Measurements from ENCODE around the gene NEUROG3. TPM values are rescaled to one million over a fixed set of nuclear protein-coding genes. Genes with fewer than 3 reads are reported as not detected.

NEUROG3 gene
- total and polyA plus RNA-seq, 2 of the 13 experiments (the other 11 are each of a cell fraction or from before 2014, with no cell fraction given) = not detected

DNA sequence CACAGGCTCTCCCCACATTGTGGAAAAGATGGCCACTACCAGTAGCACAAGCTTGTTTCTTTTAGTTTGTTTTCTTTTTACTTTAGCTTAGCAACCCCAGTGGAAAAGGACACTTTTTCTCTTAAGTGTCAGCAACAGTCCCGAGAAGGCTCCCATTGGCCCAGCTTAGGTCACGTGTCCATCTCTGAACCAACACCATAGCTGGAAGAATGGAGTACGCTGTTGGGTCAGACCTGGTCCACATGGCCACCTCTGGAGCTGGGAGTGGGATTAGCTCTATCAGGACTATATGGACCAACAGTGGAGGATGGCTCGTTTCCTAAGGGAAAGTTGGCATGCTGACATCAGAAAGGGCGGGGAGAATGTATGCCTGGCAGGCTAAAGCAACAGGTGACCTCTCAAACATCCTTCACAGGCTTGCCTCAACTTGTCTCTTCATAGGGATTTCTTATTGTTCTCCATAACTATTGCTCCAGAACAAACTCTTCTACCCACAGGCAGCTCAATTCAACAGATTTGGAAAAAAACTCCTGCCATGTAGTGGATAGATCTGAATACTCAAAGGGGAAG lies 27.6 kb upstream of the NEUROG3 start:
- Histone ChIP-seq H3K9me3 (ENCODE audit: low read length) (no peaks in the 10 kb centered on the region), H3K36me3 (replicated peaks in 1 of 2; ENCODE audit: control insufficient read depth in 1 of 2, insufficient read depth in 2 of 2, low read length in 2 of 2) (no peaks in the 10 kb centered on the region), H3K4me3 (replicated peaks in 1 of 3; ENCODE audit: insufficient read depth in 1 of 3, low read depth in 2 of 3, low read length in 3 of 3) (no peak overlapping the region), H3K9ac (ENCODE audit: insufficient read depth, low read depth, low read length) (no peak overlapping the region), H3K27me3 (ENCODE audit: control insufficient read depth in 1 of 2, insufficient read depth in 2 of 2, low read length in 2 of 2) (no peaks in the 10 kb centered on the region; a peak in 1 of 5 replicates), H2AFZ (ENCODE audit: low read length) (no peak overlapping the region), H3K4me2 (ENCODE audit: low read depth, low read length) (no peak overlapping the region), H3K27ac (ENCODE audit: extremely low read length, insufficient read depth, low read length) (no peak overlapping the region), H4K20me1 (ENCODE audit: insufficient read depth, low read length) (no peaks in the 10 kb centered on the region), H3K4me1 (ENCODE audit: insufficient read depth, low read length) (no peaks in the 10 kb centered on the region), H3K79me2 (ENCODE audit: insufficient read depth, low read length) (no peaks in the 10 kb centered on the region)
- 4% methylated on average over 5 of the region's 5 CpGs for WGBS (ENCODE audit: low lambda C conversion rate)
- no TSS peak for BruUV-seq (replicated peaks)
- CTCF ChIA-PET (ENCODE audit: low intra/inter-chr PET ratio, low total read pairs) = no interaction called here
- ATAC-seq (no peak), FAIRE-seq (no peak), DNase-seq (ENCODE audit: low spot score) (no peak)
- in situ Hi-C loops (cut with HindIII; ENCODE audit: extremely low pct_ligation_motif_present, low pct_unique_long_range_greater_than_20kb) = no loop called here
- POLR2A ChIA-PET = no interaction called here
- intact Hi-C loops (cut with micrococcal nuclease; ENCODE audit: unreplicated experiment) = no loop called here
- TF ChIP-seq HMGA1 (CRISPR knock-in tag; conservative IDR thresholded peaks at IDR 0.05) = no peak
- no peak for TF ChIP-seq NR2C2 (CRISPR knock-in tag; IDR thresholded peaks at IDR 0.05; ENCODE audit: borderline replicate concordance)
- TF ChIP-seq, protein P1, sequence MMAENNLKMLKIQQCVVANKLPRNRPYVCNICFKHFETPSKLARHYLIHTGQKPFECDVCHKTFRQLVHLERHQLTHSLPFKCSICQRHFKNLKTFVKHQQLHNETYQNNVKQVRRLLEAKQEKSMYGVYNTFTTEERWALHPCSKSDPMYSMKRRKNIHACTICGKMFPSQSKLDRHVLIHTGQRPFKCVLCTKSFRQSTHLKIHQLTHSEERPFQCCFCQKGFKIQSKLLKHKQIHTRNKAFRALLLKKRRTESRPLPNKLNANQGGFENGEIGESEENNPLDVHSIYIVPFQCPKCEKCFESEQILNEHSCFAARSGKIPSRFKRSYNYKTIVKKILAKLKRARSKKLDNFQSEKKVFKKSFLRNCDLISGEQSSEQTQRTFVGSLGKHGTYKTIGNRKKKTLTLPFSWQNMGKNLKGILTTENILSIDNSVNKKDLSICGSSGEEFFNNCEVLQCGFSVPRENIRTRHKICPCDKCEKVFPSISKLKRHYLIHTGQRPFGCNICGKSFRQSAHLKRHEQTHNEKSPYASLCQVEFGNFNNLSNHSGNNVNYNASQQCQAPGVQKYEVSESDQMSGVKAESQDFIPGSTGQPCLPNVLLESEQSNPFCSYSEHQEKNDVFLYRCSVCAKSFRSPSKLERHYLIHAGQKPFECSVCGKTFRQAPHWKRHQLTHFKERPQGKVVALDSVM (CRISPR knock-in tag; IDR thresholded peaks at IDR 0.05) = no peak
- TF ChIP-seq ZNF24 (IDR thresholded peaks at IDR 0.05) = no peak
- no peak for TF ChIP-seq ZNF160 (CRISPR knock-in tag; IDR thresholded peaks at IDR 0.05)
- TF ChIP-seq, protein P2, sequence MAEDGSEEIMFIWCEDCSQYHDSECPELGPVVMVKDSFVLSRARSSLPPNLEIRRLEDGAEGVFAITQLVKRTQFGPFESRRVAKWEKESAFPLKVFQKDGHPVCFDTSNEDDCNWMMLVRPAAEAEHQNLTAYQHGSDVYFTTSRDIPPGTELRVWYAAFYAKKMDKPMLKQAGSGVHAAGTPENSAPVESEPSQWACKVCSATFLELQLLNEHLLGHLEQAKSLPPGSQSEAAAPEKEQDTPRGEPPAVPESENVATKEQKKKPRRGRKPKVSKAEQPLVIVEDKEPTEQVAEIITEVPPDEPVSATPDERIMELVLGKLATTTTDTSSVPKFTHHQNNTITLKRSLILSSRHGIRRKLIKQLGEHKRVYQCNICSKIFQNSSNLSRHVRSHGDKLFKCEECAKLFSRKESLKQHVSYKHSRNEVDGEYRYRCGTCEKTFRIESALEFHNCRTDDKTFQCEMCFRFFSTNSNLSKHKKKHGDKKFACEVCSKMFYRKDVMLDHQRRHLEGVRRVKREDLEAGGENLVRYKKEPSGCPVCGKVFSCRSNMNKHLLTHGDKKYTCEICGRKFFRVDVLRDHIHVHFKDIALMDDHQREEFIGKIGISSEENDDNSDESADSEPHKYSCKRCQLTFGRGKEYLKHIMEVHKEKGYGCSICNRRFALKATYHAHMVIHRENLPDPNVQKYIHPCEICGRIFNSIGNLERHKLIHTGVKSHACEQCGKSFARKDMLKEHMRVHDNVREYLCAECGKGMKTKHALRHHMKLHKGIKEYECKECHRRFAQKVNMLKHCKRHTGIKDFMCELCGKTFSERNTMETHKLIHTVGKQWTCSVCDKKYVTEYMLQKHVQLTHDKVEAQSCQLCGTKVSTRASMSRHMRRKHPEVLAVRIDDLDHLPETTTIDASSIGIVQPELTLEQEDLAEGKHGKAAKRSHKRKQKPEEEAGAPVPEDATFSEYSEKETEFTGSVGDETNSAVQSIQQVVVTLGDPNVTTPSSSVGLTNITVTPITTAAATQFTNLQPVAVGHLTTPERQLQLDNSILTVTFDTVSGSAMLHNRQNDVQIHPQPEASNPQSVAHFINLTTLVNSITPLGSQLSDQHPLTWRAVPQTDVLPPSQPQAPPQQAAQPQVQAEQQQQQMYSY (CRISPR knock-in tag; IDR thresholded peaks at IDR 0.05) = no peak
- TF ChIP-seq NR1H2 (CRISPR knock-in tag; IDR thresholded peaks at IDR 0.05; ENCODE audit: borderline replicate concordance, low read depth) = no peak
